ENCODE data around the gene TNS1. TPM values are rescaled to one million over a fixed set of nuclear protein-coding genes. Genes with fewer than 3 reads are reported as not detected.

The TNS1 gene
- total RNA-seq, 1 experiment from 2014 or later = 4.5 TPM

DNA sequence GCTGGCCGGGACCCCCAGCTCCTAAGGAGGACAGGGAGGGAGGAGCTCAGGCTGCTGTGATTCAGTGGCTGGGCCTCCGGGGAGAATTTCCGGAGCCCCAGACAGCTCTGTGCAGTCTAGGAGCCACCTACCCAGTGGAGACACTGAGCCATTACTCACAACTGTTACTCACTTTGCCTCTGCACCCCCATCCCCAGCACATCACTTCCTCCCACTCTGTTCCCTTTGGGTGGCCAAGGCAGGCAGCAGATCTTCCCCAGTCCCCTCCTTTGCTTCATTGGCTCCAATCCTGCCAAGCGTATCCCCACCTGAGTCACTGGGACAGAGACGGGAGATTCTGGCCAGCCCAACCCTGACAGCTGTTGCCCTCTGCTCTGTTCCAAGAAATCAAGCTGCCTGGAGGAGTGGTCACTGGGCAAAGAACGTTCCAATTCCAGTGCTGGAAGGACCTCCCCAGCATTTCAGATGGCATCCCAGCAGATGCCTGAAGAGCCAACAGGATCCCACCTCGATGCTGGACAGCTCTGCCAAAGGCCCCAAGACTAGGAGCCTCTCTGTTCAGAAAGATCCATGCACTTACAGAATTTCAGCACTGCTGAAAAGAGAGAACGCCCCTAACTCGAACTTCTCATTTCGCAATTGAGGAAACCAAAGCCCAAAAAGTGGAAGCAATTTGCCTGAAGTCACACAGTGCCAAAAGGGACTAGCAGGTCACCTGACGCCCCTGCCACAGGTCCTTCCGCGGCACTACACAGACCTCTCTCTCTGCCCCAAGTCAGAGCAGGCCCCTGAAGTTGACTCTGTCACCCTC, 68.3 kb downstream of the TNS1 start:
- Mint-ChIP-seq H3K36me3 (no peaks in the 10 kb centered on the region), H3K4me3 (no peak overlapping the region), H3K9me3 (no peaks in the 10 kb centered on the region), H3K4me1 (peaks cover 65% of the 10 kb centered on the region), H3K27me3 (ENCODE audit: low read depth) (no peaks in the 10 kb centered on the region; the same call in 1 of the 2 replicates), H3K27ac (0 out of 2 replicates have a peak overlapping the region, but pooled peaks have one; percentile 41)
- ChIA-PET CTCF (interaction anchor here (0.6 to 2.3 kb wide), 6 partner anchors 13 to 1298 kb away, joined by 3 to 10 read pairs (median 4); no protein-coding TSS in a partner anchor), POLR2A (no interaction called here)
- DNase-seq (ENCODE audit: low spot score) (no peak), ATAC-seq (no peak)
- no peak for TF ChIP-seq JAZF1 (CRISPR knock-in tag; IDR thresholded peaks at IDR 0.05)
- TF ChIP-seq, protein P1, sequence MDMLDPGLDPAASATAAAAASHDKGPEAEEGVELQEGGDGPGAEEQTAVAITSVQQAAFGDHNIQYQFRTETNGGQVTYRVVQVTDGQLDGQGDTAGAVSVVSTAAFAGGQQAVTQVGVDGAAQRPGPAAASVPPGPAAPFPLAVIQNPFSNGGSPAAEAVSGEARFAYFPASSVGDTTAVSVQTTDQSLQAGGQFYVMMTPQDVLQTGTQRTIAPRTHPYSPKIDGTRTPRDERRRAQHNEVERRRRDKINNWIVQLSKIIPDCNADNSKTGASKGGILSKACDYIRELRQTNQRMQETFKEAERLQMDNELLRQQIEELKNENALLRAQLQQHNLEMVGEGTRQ (CRISPR knock-in tag; IDR thresholded peaks at IDR 0.05) = peak; percentile 34; the same call in 1 of the 2 replicates
- TF ChIP-seq, protein P2, sequence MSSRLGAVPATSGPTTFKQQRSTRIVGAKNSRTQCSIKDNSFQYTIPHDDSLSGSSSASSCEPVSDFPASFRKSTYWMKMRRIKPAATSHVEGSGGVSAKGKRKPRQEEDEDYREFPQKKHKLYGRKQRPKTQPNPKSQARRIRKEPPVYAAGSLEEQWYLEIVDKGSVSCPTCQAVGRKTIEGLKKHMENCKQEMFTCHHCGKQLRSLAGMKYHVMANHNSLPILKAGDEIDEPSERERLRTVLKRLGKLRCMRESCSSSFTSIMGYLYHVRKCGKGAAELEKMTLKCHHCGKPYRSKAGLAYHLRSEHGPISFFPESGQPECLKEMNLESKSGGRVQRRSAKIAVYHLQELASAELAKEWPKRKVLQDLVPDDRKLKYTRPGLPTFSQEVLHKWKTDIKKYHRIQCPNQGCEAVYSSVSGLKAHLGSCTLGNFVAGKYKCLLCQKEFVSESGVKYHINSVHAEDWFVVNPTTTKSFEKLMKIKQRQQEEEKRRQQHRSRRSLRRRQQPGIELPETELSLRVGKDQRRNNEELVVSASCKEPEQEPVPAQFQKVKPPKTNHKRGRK (CRISPR knock-in tag; IDR thresholded peaks at IDR 0.05; ENCODE audit: borderline replicate concordance) = no peak

DNA sequence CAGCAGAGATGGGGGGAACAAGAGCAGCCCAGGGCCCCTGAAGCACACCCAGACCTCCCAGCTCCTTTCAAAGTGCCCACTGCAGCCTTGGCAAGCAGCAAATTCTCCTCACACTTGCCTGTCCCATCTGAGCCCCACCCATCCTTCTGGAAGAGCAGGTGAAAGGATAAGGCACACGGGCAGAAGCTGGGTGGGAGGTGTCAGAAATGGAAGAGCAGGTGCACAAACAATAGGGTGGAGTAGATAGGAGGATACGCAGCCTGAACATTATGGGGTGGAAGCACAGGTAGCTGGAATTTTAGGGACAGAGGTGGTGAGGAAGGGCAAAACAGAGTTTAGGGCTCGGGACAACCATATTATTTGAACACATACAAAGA, 69.2 kb downstream of the TNS1 start:
- Mint-ChIP-seq H3K4me1 (peaks cover 67% of the 10 kb centered on the region), H3K36me3 (no peaks in the 10 kb centered on the region), H3K27ac (no peak overlapping the region), H3K27me3 (ENCODE audit: low read depth) (no peaks in the 10 kb centered on the region; the same call in 1 of the 2 replicates), H3K9me3 (no peaks in the 10 kb centered on the region), H3K4me3 (no peak overlapping the region)
- no peak for ATAC-seq
- DNase-seq (ENCODE audit: low spot score) = no peak
- ChIA-PET CTCF (interaction anchor here (1.0 to 2.0 kb wide), 6 partner anchors 11 to 60 kb away, joined by 3 to 17 read pairs (median 6); no protein-coding TSS in a partner anchor), POLR2A (interaction anchor here (0.6 kb wide), 1 partner anchor 52 kb away, joined by 3 read pairs; no protein-coding TSS in a partner anchor)
- TF ChIP-seq ZBTB21 (CRISPR knock-in tag; IDR thresholded peaks at IDR 0.05; ENCODE audit: borderline replicate concordance) (no peak), CREM (CRISPR knock-in tag; IDR thresholded peaks at IDR 0.05) (no peak), TEAD1 (CRISPR knock-in tag; IDR thresholded peaks at IDR 0.05) (no peak), TEAD4 (CRISPR knock-in tag; IDR thresholded peaks at IDR 0.05) (no peak), NR1H2 (CRISPR knock-in tag; IDR thresholded peaks at IDR 0.05) (no peak), RELA (CRISPR knock-in tag; IDR thresholded peaks at IDR 0.05; ENCODE audit: borderline replicate concordance) (no peak)
- TF ChIP-seq, protein P3, sequence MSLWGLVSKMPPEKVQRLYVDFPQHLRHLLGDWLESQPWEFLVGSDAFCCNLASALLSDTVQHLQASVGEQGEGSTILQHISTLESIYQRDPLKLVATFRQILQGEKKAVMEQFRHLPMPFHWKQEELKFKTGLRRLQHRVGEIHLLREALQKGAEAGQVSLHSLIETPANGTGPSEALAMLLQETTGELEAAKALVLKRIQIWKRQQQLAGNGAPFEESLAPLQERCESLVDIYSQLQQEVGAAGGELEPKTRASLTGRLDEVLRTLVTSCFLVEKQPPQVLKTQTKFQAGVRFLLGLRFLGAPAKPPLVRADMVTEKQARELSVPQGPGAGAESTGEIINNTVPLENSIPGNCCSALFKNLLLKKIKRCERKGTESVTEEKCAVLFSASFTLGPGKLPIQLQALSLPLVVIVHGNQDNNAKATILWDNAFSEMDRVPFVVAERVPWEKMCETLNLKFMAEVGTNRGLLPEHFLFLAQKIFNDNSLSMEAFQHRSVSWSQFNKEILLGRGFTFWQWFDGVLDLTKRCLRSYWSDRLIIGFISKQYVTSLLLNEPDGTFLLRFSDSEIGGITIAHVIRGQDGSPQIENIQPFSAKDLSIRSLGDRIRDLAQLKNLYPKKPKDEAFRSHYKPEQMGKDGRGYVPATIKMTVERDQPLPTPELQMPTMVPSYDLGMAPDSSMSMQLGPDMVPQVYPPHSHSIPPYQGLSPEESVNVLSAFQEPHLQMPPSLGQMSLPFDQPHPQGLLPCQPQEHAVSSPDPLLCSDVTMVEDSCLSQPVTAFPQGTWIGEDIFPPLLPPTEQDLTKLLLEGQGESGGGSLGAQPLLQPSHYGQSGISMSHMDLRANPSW (CRISPR knock-in tag; conservative IDR thresholded peaks at IDR 0.05; ENCODE audit: low read depth) = no peak
- TF ChIP-seq, protein P4, sequence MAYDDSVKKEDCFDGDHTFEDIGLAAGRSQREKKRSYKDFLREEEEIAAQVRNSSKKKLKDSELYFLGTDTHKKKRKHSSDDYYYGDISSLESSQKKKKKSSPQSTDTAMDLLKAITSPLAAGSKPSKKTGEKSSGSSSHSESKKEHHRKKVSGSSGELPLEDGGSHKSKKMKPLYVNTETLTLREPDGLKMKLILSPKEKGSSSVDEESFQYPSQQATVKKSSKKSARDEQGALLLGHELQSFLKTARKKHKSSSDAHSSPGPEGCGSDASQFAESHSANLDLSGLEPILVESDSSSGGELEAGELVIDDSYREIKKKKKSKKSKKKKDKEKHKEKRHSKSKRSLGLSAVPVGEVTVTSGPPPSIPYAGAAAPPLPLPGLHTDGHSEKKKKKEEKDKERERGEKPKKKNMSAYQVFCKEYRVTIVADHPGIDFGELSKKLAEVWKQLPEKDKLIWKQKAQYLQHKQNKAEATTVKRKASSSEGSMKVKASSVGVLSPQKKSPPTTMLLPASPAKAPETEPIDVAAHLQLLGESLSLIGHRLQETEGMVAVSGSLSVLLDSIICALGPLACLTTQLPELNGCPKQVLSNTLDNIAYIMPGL (CRISPR knock-in tag; IDR thresholded peaks at IDR 0.05) = no peak
- TF ChIP-seq, protein P5, sequence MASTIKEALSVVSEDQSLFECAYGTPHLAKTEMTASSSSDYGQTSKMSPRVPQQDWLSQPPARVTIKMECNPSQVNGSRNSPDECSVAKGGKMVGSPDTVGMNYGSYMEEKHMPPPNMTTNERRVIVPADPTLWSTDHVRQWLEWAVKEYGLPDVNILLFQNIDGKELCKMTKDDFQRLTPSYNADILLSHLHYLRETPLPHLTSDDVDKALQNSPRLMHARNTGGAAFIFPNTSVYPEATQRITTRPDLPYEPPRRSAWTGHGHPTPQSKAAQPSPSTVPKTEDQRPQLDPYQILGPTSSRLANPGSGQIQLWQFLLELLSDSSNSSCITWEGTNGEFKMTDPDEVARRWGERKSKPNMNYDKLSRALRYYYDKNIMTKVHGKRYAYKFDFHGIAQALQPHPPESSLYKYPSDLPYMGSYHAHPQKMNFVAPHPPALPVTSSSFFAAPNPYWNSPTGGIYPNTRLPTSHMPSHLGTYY (CRISPR knock-in tag; IDR thresholded peaks at IDR 0.05) = no peak
- TF ChIP-seq, protein P6, sequence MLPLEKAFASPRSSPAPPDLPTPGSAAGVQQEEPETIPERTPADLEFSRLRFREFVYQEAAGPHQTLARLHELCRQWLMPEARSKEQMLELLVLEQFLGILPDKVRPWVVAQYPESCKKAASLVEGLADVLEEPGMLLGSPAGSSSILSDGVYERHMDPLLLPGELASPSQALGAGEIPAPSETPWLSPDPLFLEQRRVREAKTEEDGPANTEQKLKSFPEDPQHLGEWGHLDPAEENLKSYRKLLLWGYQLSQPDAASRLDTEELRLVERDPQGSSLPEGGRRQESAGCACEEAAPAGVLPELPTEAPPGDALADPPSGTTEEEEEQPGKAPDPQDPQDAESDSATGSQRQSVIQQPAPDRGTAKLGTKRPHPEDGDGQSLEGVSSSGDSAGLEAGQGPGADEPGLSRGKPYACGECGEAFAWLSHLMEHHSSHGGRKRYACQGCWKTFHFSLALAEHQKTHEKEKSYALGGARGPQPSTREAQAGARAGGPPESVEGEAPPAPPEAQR (CRISPR knock-in tag; IDR thresholded peaks at IDR 0.05) = no peak
- TF ChIP-seq, protein P7, sequence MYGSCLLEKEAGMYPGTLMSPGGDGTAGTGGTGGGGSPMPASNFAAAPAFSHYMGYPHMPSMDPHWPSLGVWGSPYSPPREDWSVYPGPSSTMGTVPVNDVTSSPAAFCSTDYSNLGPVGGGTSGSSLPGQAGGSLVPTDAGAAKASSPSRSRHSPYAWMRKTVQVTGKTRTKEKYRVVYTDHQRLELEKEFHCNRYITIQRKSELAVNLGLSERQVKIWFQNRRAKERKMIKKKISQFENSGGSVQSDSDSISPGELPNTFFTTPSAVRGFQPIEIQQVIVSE (CRISPR knock-in tag; IDR thresholded peaks at IDR 0.05; ENCODE audit: borderline replicate concordance) = no peak
- TF ChIP-seq, protein P8, sequence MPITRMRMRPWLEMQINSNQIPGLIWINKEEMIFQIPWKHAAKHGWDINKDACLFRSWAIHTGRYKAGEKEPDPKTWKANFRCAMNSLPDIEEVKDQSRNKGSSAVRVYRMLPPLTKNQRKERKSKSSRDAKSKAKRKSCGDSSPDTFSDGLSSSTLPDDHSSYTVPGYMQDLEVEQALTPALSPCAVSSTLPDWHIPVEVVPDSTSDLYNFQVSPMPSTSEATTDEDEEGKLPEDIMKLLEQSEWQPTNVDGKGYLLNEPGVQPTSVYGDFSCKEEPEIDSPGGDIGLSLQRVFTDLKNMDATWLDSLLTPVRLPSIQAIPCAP (CRISPR knock-in tag; IDR thresholded peaks at IDR 0.05) = no peak
- TF ChIP-seq, protein P9, sequence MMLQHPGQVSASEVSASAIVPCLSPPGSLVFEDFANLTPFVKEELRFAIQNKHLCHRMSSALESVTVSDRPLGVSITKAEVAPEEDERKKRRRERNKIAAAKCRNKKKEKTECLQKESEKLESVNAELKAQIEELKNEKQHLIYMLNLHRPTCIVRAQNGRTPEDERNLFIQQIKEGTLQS (CRISPR knock-in tag; conservative IDR thresholded peaks at IDR 0.05) = no peak

Measured in WTC11 (cell line).